T-helper 17 cell (primary cell): ENCODE results near the gene C1orf21. TPM values are rescaled to one million over a fixed set of nuclear protein-coding genes. Genes with fewer than 3 reads are reported as not detected.

Source experiments
- ATAC-seq: fragments of 150-1000 bp; cut with Tn5 transposase; 2 replicates; pipeline ENCODE4 v1.10.0; 2021; ENCODE audit warnings: mild to moderate bottlenecking, moderate library complexity
- DNase-seq, 3 donors: peaks; one replicate each; pipeline versions ENCODE4 v3.0.0 to v3.0.0-alpha.2; 2020 to 2021
- H3K9me3 ChIP-seq: one replicate; pipeline ENCODE4 v1.7.0; 2013; ENCODE audit warnings: low read length, mild to moderate bottlenecking; ENCODE audit not compliant: control insufficient read depth, poor library complexity, severe bottlenecking
- H3K27ac Mint-ChIP-seq: one replicate; pipeline ENCODE4 v1.8.0; 2022; ENCODE audit warnings: mild to moderate bottlenecking, moderate library complexity, mixed read lengths
- H3K27me3 Mint-ChIP-seq: one replicate; pipeline ENCODE4 v1.8.0; 2022; ENCODE audit warnings: mixed read lengths
- H3K36me3 Mint-ChIP-seq: one replicate; pipeline ENCODE4 v1.8.0; 2022; ENCODE audit warnings: low read depth, mixed read lengths
- H3K4me1 Mint-ChIP-seq: one replicate; pipeline ENCODE4 v1.8.0; 2022; ENCODE audit warnings: mild to moderate bottlenecking, mixed read lengths
- H3K4me3 Mint-ChIP-seq: one replicate; pipeline ENCODE4 v1.8.0; 2022; ENCODE audit warnings: mild to moderate bottlenecking, moderate library complexity, mixed read lengths
- total RNA-seq, 4 donors: library from RNA in 2 of 4; stranded (reverse) in 2 of 4; gene quantifications; one replicate each; pipeline ENCODE4 v1.2.3 and lab custom pipeline; 2022 to 2026

C1orf21 gene
- total RNA-seq, 2 donors from 2014 or later = 0.78 to 1.1 TPM

DNA sequence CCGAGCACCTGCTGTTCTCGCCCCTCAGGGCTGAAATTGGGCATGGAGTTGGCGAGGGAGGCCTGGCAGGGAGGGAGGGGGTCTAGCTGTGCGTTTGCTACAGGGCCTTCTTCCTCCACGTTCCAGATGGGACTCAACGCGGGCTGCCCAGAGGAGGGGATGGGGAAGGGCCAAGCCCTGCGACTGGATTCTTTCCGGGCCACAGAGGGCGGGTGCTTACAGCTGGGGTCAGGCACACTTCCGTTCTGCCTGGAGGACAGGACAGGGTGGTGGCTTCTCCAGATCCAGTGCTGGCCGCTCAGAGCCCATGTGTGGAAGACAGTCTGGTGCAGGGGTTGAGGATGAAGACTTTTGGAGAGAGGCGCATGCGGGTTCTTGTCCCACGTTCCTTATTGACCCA lies 277.8 kb downstream of the C1orf21 start:
- ATAC-seq (no peak), DNase-seq (no peak)
- H3K36me3 Mint-ChIP-seq = peaks cover 3% of the 10 kb centered on the region
- no peak overlapping the region for H3K4me3 Mint-ChIP-seq
- peaks cover 7% of the 10 kb centered on the region for H3K4me1 Mint-ChIP-seq
- peaks cover 39% of the 10 kb centered on the region for H3K27me3 Mint-ChIP-seq
- H3K9me3 ChIP-seq = no peaks in the 10 kb centered on the region
- H3K27ac Mint-ChIP-seq = no peak overlapping the region

- peaks cover 7% of the 10 kb centered on the region for H3K4me1 Mint-ChIP-seq
- DNase-seq = no peak
- peaks cover 45% of the 10 kb centered on the region for H3K27me3 Mint-ChIP-seq
- H3K27ac Mint-ChIP-seq = no peak overlapping the region
- H3K36me3 Mint-ChIP-seq = peaks cover 3% of the 10 kb centered on the region
- no peaks in the 10 kb centered on the region for H3K9me3 ChIP-seq
- no peak for ATAC-seq
- H3K4me3 Mint-ChIP-seq = no peak overlapping the region
Measured at GRCh38 chr1:184665360-184665759, 278.5 kb downstream of the C1orf21 start.

GRCh38 chr1:184669391-184669790 lies 282.6 kb downstream of the C1orf21 start:
- Mint-ChIP-seq H3K27me3 (peaks cover 75% of the 10 kb centered on the region), H3K4me1 (peaks cover 2% of the 10 kb centered on the region), H3K27ac (no peak overlapping the region), H3K4me3 (no peak overlapping the region), H3K36me3 (no peaks in the 10 kb centered on the region)
- DNase-seq = no peak
- ATAC-seq = no peak
- no peaks in the 10 kb centered on the region for H3K9me3 ChIP-seq

DNA sequence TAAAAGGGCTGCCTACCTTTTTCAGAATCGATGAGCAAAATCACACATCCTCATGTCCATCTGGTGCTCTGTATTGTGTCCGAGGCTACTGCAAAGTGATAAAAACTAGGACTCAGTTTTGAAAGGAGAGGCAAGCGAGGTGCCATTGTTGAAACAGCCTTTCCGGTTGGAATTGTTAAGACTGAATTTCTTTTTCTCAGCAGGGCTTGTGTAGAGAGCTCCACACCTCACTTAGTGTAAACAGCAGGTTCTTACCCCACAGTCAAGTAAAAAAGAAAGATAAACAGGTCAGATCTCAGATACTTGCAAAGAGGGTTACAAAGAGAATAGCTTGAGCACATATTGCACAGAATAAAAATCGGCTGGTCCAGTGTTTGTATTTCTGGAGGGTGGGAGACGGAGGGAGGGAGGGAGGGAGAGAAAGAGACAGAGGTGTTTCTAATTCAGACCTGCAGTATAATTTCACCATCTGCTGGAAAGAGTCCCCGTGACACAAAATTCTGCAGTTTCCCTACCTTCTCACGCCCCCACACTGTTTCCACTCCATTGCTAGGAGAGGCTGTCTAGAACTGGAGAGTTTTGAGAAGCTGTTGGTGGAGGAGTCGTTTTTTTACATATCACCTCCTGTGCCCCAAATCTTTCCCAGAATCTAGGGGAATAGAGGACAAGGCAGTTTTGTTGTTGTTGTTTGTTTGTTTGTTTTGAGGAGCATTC lies 285.3 kb downstream of the C1orf21 start:
- no peaks in the 10 kb centered on the region for H3K9me3 ChIP-seq
- Mint-ChIP-seq H3K36me3 (peaks cover 5% of the 10 kb centered on the region), H3K4me1 (peaks cover 2% of the 10 kb centered on the region), H3K4me3 (no peak overlapping the region), H3K27me3 (peaks cover 75% of the 10 kb centered on the region), H3K27ac (no peak overlapping the region)
- ATAC-seq = no peak
- no peak for DNase-seq

DNA sequence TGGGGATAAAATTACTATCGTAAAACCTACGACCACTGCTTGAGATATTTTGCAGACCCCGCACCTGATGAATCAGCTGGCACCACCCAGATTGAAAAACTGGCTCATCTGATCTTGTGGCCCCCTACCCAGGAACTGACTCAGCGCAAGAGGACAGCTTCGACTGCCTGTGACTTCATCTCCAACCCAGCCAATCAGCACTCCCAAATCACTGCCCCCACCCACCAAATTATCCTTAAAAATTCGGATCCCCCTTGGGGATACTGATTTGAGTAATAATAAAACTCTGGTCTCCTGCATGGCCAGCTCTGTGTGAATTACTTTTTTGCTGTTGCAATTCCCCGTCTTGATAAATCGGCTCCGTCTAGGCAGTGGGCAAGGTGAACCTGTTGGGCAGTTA lies 286.5 kb downstream of the C1orf21 start:
- Mint-ChIP-seq H3K4me1 (peaks cover 2% of the 10 kb centered on the region), H3K36me3 (peaks cover 5% of the 10 kb centered on the region), H3K27me3 (peaks cover 68% of the 10 kb centered on the region), H3K27ac (no peak overlapping the region), H3K4me3 (no peak overlapping the region)
- DNase-seq (no peak), ATAC-seq (no peak)
- H3K9me3 ChIP-seq = no peaks in the 10 kb centered on the region

DNA sequence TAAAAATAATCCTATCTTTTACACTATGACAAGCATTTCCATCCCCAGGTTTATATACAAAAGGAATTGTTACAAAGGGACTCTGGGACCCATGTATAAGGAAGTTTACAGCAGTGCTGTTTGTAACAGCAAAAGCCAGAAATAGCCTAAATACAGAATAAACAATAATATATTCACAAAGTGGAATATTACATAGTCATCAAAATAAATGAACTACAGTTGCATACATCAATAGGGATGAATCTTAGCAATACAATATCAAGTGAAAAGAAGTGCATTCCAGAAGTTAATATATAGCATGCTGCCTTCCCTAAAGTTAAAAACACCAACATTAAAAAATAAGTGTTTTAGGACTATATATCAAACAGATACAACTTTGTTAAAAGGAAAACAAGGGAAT lies 290.5 kb downstream of the C1orf21 start:
- ATAC-seq (no peak), DNase-seq (no peak)
- peaks cover 7% of the 10 kb centered on the region for H3K36me3 Mint-ChIP-seq
- H3K27ac Mint-ChIP-seq = no peak overlapping the region
- no peak overlapping the region for H3K4me3 Mint-ChIP-seq
- peaks cover 34% of the 10 kb centered on the region for H3K27me3 Mint-ChIP-seq
- H3K4me1 Mint-ChIP-seq = peaks cover under 1% of the 10 kb centered on the region
- no peaks in the 10 kb centered on the region for H3K9me3 ChIP-seq
